IMR-90 (cell line): Measurements from ENCODE around the gene RCHY1.

Experiments used
- BHLHE40 ChIP-seq: fragments of 150-350 bp; IDR thresholded peaks from 2 replicates; pipeline ENCODE4 v1.6.1; 2016; ENCODE audit warnings: mild to moderate bottlenecking, low read depth, low read length
- CTCF ChIP-seq: conservative IDR thresholded peaks from 2 replicates; pipeline ENCODE4 v1.5.1; 2012; ENCODE audit warnings: mild to moderate bottlenecking, low read depth, low read length, improper control_type of control experiment
- MAFK ChIP-seq: IDR thresholded peaks from 2 replicates; pipeline ENCODE4 v1.6.1; 2012; ENCODE audit warnings: low read depth, low read length, improper control_type of control experiment
- RAD21 ChIP-seq: IDR thresholded peaks from 2 replicates; pipeline ENCODE4 v1.6.1; 2012; ENCODE audit warnings: low read length, improper control_type of control experiment

- TF ChIP-seq CTCF (no peak), RAD21 (no peak), MAFK (no peak), BHLHE40 (no peak)
These were observed 16.2 kb downstream of the RCHY1 start for GRCh38 chr4:75498041-75498440.
